Measurements from ENCODE around the gene DNTT. TPM values are rescaled to one million over a fixed set of nuclear protein-coding genes. Genes with fewer than 3 reads are reported as not detected.

Gene DNTT
- total RNA-seq, 1 donor from 2014 or later = not detected

DNA sequence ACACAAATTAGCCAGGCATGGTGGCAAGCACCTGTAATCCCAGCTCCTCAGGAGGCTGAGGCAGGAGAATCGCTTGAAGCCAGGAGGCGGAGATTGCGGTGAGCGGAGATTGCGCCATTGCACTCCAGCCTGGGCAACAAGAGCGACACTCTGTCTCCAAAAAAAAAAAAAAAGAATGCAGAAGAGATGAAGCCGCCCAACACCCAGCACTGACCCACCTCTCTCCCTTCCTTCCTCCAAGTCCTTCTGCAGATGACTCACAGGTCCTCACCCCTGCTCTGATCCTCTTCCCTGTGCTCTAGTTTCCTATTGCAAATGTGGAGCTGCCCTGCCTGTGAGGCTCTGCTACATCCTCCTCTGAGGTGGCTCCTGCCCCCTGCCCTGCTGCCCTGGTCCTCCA, 76.6 kb downstream of the DNTT start:
- Histone ChIP-seq H3K36me3 (no peaks in the 10 kb centered on the region), H3K4me3 (no peak overlapping the region), H3K4me1 (peaks cover 5% of the 10 kb centered on the region), H3K27me3 (ENCODE audit: low read depth) (peaks cover 8% of the 10 kb centered on the region), H3K27ac (no peak overlapping the region), H3K9me3 (no peaks in the 10 kb centered on the region)
- intact Hi-C loops (cut with DNase I) = no loop called here
- peak; percentile 79 to 87 for ATAC-seq
- DNase-seq = peak; percentile 74
- TF ChIP-seq, protein P1, sequence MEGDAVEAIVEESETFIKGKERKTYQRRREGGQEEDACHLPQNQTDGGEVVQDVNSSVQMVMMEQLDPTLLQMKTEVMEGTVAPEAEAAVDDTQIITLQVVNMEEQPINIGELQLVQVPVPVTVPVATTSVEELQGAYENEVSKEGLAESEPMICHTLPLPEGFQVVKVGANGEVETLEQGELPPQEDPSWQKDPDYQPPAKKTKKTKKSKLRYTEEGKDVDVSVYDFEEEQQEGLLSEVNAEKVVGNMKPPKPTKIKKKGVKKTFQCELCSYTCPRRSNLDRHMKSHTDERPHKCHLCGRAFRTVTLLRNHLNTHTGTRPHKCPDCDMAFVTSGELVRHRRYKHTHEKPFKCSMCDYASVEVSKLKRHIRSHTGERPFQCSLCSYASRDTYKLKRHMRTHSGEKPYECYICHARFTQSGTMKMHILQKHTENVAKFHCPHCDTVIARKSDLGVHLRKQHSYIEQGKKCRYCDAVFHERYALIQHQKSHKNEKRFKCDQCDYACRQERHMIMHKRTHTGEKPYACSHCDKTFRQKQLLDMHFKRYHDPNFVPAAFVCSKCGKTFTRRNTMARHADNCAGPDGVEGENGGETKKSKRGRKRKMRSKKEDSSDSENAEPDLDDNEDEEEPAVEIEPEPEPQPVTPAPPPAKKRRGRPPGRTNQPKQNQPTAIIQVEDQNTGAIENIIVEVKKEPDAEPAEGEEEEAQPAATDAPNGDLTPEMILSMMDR (IDR thresholded peaks at IDR 0.05) = no peak

DNA sequence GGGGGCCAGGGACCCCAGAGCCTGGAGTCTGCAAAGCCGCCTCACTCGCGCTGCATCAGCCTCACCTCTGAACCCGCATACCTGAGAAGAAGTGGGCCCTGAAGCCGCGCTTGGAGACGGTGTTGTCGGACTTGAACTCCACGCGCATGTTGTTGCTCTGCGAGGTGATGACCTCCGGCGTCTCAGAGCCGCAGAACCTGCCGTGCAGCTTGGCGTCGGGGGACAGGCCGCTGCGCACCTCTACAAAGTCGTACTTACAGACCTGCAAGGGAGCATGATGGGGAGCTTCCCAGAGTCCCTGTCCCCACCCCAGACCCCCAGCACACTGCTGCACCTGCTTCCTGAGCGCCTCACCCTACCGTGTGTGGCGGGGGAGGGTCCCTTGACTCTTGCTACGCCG, 80.3 kb downstream of the DNTT start:
- DNase-seq (no peak), ATAC-seq (no peak)
- H3K27ac ChIP-seq = no peak overlapping the region
- H3K4me1 ChIP-seq = no peaks in the 10 kb centered on the region
- H3K9me3 ChIP-seq = no peaks in the 10 kb centered on the region
- peaks cover 13% of the 10 kb centered on the region for H3K27me3 ChIP-seq (ENCODE audit: low read depth)
- no peak overlapping the region for H3K4me3 ChIP-seq
- intact Hi-C loops (cut with DNase I) = no loop called here
- H3K36me3 ChIP-seq = no peaks in the 10 kb centered on the region
- TF ChIP-seq, protein P1 (IDR thresholded peaks at IDR 0.05) = no peak

DNA sequence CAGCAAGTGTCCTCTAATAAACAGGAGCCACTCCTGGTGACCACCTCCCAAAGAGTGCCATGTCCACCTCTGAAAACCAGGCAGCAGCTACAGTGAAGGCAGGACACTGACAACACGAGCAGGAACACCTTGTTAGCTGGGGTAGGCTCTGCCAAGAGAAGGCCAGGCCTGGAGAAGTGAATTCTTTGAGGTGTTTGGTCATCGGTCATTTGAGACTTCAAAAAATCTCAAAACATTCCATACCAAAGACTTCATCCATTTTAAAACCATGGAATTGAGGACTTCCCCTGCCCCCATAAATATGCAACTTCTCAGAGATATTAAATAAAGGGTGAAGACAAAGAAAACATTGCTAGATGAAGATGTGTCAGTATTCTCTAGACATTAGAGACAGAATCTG, 82.9 kb downstream of the DNTT start:
- no peak for ATAC-seq
- TF ChIP-seq, protein P1 (IDR thresholded peaks at IDR 0.05) = no peak
- Histone ChIP-seq H3K4me3 (no peak overlapping the region), H3K36me3 (no peaks in the 10 kb centered on the region), H3K27ac (no peak overlapping the region), H3K27me3 (ENCODE audit: low read depth) (peaks cover 13% of the 10 kb centered on the region), H3K4me1 (no peaks in the 10 kb centered on the region), H3K9me3 (no peaks in the 10 kb centered on the region)
- DNase-seq = no peak
- intact Hi-C loops (cut with DNase I) = no loop called here

DNA sequence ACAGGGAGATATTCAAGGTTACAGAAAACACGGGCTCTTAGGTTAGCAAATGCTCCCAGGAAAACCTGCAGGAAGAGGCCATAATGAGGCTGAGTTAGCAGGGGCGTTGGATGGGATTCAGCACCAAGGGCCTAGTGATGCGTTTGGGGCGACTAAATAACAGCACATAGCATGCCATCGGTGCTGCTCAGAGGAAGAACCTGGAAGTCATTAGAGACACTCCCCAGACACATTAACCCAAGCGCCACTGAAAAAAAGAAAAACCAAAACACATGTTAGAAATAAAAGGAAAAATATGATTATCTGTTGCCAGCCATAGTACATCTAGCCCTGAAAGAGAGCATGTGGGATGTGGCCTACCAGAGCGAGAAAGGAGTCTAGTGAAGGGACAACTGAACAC, 83.4 kb downstream of the DNTT start:
- H3K4me1 ChIP-seq = no peaks in the 10 kb centered on the region
- no peaks in the 10 kb centered on the region for H3K36me3 ChIP-seq
- DNase-seq (no peak), ATAC-seq (no peak)
- H3K27me3 ChIP-seq (ENCODE audit: low read depth) = peaks cover 13% of the 10 kb centered on the region
- no peak overlapping the region for H3K27ac ChIP-seq
- no peaks in the 10 kb centered on the region for H3K9me3 ChIP-seq
- intact Hi-C loops (cut with DNase I) = no loop called here
- TF ChIP-seq, protein P1 (IDR thresholded peaks at IDR 0.05) = no peak
- H3K4me3 ChIP-seq = no peak overlapping the region

Other genes with a start within 250 kb of the DNTT start
- 23.3 TPM for gene ZNF518A, start 174.1 kb upstream of the DNTT start, total RNA-seq
- 11.2 TPM for gene BLNK, start 32.9 kb upstream of the DNTT start, total RNA-seq
- gene OPALIN, start 54.6 kb downstream of the DNTT start, total RNA-seq = not detected
- gene TLL2, start 209.5 kb downstream of the DNTT start, total RNA-seq = not detected